Measurements from ENCODE around the gene ARL2. TPM values are rescaled to one million over a fixed set of nuclear protein-coding genes. Genes with fewer than 3 reads are reported as not detected.
"Not testable (repeated sequence)": the region's sequence is repeated elsewhere in the genome, so short reads cannot be mapped to it uniquely, and the experiment has no call there.

ARL2 gene
- total RNA-seq, result 100 to 1,000 TPM; 114 TPM

DNA sequence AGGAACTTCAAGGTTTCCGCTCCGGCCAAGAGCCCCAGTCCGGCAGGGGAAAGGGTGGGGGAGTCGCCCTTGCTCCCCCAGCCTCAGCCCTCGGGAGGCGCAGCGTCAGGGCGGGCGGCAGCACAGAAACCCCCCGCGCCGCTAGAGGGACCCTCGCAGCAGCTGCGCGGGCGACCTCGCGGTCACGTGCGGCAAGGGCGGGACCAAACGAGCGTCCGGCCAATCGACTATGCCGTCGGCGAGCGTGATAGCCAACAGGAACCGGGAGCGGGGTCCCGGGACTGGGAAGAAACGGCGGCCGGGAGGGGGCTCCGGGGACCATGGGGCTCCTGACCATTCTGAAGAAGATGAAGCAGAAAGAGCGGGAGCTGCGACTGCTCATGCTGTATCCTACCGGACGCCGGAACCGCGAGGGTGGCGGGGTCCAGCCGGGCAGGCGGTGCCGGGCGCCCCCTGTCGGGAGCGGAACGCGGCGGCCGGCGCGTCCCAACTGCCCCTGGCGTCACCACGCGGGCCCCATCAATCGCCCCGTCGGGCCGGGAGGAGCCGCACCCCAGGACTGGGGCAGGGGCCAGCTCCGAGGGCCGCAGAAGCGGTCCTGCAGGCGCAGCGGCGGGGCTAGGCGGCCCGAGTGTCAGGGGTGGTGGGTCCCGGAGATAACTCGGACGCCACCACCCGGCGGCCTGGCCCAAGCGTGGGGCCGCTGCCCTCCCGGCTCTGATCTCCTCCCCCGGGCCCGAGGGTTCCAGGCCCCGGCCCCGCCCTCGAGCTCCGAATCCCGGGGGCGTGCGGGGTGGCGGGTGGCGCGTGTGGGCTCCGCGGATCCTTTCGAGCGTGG lies at the start of gene ARL2:
Gene ARL2, plus strand, starts transcription at position 273 of the 838 bp plus-strand sequence. Its CDS starts 48 bp downstream, at position 321.
- no peaks in the 10 kb centered on the region for H3K9me3 Mint-ChIP-seq
- no peaks in the 10 kb centered on the region for H3K27me3 Mint-ChIP-seq
- peaks cover 26% of the 10 kb centered on the region for H3K36me3 Mint-ChIP-seq
- peak; percentile 92 for DNase-seq
- H3K27ac Mint-ChIP-seq, result peak within 1 kb of the TSS; percentile 97
- peaks cover 20% of the 10 kb centered on the region for H3K4me1 Mint-ChIP-seq
- peak within 1 kb of the TSS; percentile 90 for H3K4me3 Mint-ChIP-seq

DNA sequence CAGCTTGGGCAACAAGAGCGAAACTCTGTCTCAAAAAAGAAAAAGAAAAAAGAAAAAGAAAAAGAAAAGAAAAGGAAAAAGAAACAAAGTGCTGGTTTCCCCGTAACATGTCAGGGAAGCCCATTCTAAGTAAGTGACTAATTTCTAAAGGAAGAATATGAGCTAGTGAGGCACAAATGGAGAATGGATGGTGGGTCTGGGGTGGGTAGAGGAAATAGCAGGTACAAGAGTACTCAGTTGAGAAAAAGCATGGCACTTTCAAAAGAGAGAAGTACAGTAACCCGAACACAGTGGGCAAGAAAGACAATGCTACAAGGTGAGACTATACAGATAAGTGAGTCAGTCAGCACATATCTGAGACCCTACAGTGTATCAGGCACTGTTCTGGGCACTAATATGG lies 46.6 kb upstream of the ARL2 start:
- H3K27ac Mint-ChIP-seq, result peak overlapping the region; percentile 17

DNA sequence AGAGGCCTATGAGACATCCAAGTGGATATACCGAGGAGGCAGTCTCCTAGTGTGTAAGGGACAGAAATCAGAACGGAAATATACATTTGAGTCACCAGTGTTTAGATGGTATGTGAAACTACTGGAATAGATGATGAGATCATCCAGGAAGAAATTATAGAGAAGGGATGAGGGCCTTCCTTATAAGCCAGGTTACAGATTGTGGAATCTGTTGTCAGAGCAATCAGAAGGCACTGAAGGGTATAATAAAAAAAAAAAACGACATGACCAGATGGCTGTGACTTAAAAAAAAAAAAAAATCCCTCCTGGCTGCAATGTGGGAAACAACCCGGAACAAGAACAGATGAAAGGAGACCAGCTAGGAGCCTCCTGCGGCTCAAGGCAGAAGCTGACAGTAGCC lies 44.8 kb upstream of the ARL2 start:
- H3K27ac Mint-ChIP-seq, result no peak overlapping the region
- peaks cover 32% of the 10 kb centered on the region for H3K4me1 Mint-ChIP-seq
- H3K36me3 Mint-ChIP-seq, result peaks cover 3% of the 10 kb centered on the region
- peaks cover 4% of the 10 kb centered on the region for H3K27me3 Mint-ChIP-seq
- DNase-seq, result no peak
- H3K4me3 Mint-ChIP-seq, result no peak overlapping the region
- H3K9me3 Mint-ChIP-seq, result peaks cover 2% of the 10 kb centered on the region

More for the DNA sequence above, 46.6 kb upstream of the ARL2 start:
- Mint-ChIP-seq H3K27me3 (peaks cover 4% of the 10 kb centered on the region), H3K9me3 (peaks cover 2% of the 10 kb centered on the region), H3K4me3 (no peak overlapping the region), H3K36me3 (peaks cover 3% of the 10 kb centered on the region), H3K4me1 (peaks cover 32% of the 10 kb centered on the region)
- DNase-seq, result no peak

DNA sequence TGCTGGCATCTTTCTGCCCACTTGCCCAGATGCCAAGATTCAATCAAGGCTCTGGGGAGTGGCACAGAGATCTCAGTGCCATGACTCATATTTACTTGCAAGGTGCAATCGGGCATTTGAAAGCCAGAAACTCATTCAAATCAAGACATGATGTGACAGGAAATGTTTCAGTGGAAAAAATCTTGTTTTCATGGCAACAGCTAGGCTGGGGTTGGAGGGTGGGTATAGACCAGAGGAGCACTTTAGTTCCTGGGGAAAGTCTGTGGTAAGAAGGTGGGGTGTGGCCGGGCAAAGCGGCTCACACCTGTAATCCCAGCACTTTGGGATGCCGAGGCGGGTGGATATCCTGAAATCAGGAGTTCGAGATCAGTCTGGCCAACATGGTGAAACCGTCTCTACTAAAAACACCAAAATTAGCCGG lies 43.2 kb upstream of the ARL2 start:
- H3K9me3 Mint-ChIP-seq, result peaks cover 2% of the 10 kb centered on the region
- H3K36me3 Mint-ChIP-seq, result peaks cover 3% of the 10 kb centered on the region
- H3K4me1 Mint-ChIP-seq, result peaks cover 30% of the 10 kb centered on the region
- peaks cover 4% of the 10 kb centered on the region for H3K27me3 Mint-ChIP-seq
- H3K27ac Mint-ChIP-seq, result peak overlapping the region; percentile 74
- H3K4me3 Mint-ChIP-seq, result peak overlapping the region; percentile 59
- peak; percentile 38 for DNase-seq

DNA sequence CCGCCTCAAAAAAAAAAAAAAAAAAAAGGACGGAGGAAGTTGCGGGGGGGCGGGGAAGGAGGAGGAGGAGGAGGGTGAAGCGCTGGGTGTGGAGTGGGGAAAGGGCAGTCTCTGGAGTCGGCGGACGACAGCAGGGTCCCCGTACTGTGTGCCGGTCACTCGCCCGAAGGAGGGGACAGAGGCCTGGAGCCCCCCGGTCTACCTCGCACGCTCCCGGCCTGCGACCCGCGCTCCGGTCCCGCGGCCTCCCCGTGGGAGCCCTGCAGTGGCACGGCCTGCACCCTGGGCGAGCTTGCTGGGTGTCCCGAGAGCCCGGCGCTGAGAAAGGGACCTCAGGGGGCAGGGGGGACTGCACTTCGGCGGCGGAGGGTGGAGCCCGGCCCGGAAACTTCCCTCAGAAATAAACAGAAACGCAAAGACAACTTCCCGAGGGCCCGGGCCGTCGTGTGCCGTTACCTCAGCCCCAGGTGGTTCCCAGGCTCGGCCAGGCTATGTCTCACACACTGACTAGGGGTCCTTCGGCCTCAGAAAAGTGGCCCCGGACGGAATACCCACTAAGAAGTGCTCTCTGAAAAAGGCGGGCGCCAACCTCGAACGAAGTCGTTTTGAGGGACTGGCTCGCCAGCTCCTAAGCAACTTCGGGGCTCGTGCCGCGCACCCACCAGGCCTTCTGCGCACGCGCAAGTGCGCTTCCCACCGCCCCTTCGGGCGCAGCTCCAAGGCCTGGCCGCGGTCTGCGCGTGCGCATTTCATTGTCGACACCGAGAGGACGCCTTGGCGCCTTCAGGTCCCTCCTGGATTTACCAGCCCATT lies 42.3 kb upstream of the ARL2 start, which contains the start of gene MAJIN:
Gene MAJIN, minus strand, starts transcription at position 688 of the 813 bp plus-strand sequence. CDS start 12,703 bp downstream, outside the sequence.
- H3K4me3 Mint-ChIP-seq, result peak within 1 kb of the TSS; percentile 59
- H3K36me3 Mint-ChIP-seq, result peaks cover 3% of the 10 kb centered on the region
- peak within 1 kb of the TSS; percentile 74 for H3K27ac Mint-ChIP-seq
- peaks cover 4% of the 10 kb centered on the region for H3K27me3 Mint-ChIP-seq
- peak; percentile 92 for DNase-seq
- peaks cover 2% of the 10 kb centered on the region for H3K9me3 Mint-ChIP-seq
- peaks cover 30% of the 10 kb centered on the region for H3K4me1 Mint-ChIP-seq

DNA sequence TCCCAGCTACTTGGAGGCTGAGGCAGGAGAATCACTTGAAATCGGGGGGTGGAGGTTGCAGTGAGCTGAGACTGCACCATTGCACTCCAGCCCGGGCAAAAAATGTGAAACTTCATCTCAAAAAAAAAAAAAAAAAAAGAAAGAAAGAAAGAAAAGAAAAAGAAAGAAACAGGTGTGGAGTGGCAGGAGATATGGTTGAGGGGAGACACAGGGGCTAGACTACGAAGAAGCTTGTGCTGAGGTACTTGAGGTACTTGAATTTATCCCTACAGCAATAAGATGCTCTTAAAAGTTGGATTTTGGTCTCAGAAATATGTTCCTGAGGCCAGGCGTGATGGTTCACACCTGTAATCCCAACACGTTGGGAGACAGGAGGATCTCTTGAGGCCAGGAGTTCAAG lies 39.8 kb upstream of the ARL2 start:
- peaks cover 2% of the 10 kb centered on the region for H3K9me3 Mint-ChIP-seq
- H3K4me1 Mint-ChIP-seq, result peaks cover 19% of the 10 kb centered on the region
- no peak overlapping the region for H3K4me3 Mint-ChIP-seq
- no peak overlapping the region for H3K27ac Mint-ChIP-seq
- H3K36me3 Mint-ChIP-seq, result peaks cover 3% of the 10 kb centered on the region
- H3K27me3 Mint-ChIP-seq, result peaks cover 4% of the 10 kb centered on the region
- DNase-seq, result no peak

DNA sequence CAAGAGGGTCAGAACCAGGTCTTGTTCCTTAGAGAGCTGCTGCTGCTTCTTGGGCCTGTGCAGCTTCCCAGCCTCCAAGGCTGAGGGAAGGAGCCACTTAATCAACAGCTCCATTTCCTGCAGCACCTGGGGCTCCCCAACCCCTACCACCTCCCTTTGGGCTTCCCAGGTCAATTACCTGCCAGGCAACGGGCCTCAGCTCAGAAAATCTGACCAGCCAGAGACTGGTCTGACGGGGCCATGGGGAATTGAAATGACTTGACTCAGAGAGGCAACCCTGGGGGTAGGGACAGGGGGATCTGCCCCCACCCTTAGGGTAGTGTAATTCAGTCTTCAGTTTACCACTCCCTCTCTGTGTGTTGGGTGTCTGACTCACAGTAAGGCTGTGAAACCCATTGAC lies 37.3 kb upstream of the ARL2 start:
- H3K4me1 Mint-ChIP-seq, result peaks cover 3% of the 10 kb centered on the region
- no peak for DNase-seq
- H3K27ac Mint-ChIP-seq, result no peak overlapping the region
- no peaks in the 10 kb centered on the region for H3K27me3 Mint-ChIP-seq
- H3K9me3 Mint-ChIP-seq, result no peaks in the 10 kb centered on the region
- H3K36me3 Mint-ChIP-seq, result no peaks in the 10 kb centered on the region
- H3K4me3 Mint-ChIP-seq, result no peak overlapping the region

DNA sequence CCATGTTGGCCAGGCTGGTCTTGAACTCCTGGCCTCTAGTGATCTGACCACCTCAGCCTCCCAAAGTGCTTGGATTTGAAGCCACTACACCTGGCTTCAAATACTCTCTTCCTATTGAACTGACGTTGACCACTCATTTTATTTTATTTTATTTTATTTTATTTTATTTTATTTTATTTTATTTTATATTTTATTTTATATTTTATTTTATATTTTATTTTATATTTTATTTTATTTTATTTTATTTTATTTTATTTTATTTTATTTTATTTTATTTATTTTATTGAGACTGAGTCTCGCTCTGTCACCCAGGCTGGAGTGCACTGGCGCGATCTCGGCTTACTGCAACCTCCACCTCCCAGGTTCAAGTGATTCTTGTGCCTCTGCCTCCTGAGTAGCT lies 30.6 kb upstream of the ARL2 start:
- not testable (repeated sequence) for DNase-seq, H3K4me1 Mint-ChIP-seq, H3K36me3 Mint-ChIP-seq, H3K9me3 Mint-ChIP-seq, H3K27ac Mint-ChIP-seq, H3K4me3 Mint-ChIP-seq
- H3K27me3 Mint-ChIP-seq, result peaks cover 12% of the 10 kb centered on the region

DNA sequence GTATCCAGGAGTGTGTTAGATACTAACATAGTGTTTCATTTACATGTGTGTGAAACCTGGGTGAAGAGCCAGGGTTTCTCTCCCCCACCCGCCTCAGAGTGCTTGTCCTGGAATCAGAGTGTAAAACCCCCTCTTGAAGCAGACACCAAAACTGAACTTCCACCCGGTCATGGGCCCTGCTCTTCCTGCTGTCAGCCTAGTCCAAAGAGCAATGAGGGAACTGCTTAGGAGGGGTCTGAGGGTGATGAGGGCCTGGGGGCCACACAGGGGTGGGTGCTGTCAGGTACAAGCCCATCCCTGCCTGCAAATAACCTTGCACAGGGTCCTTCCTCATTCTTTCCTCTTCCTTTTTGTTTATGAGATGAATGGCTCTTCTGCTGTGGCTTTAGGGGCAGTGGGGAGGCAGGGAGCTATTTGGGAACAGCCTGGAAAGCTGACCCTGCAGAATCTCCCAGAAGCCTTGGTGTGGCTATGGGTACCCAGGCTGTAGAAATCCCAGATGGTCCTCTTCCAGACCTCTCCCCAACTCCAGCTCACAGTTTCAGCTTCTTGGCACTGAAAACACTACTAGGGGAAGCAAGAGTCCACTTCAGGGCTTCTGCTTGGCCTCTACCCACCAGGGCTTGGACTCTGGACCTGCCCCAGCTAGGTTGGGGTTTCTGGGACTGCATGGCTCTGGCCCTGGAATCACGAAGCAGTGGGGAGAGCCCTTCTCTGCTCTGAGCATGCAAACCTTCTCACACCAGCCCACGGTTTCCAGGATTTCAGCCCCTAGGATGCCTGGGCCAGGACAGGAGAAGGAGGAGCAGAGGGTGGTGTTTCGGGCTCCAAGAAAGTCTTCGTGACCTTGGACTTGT lies 25.7 kb upstream of the ARL2 start:
- Mint-ChIP-seq H3K27me3 (peaks cover 8% of the 10 kb centered on the region), H3K27ac (no peak overlapping the region), H3K4me1 (peaks cover 11% of the 10 kb centered on the region), H3K4me3 (no peak overlapping the region), H3K36me3 (no peaks in the 10 kb centered on the region), H3K9me3 (no peaks in the 10 kb centered on the region)
- DNase-seq, result no peak

DNA sequence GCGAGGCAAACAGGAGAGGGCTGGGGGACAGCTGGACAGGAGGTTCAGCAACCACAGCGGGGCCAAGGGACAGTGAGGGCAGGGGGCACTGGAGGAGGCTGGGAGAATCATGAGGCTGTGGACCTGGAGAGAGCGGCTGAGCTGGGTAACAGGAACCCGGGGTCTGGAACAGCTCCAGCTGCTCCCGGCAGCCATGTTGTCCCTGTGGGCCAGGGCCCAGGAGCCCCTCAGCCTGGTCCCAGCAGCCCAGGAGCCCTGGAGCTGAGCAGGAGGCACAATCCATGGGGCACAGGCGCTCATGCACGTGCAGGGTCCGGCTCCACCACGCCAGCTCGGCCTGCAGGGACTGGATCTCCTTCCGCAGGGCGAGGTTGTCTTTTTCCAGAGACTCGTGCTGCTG lies 24.5 kb upstream of the ARL2 start:
- Mint-ChIP-seq H3K27ac (no peak overlapping the region), H3K4me3 (no peak overlapping the region), H3K27me3 (peaks cover 9% of the 10 kb centered on the region), H3K36me3 (no peaks in the 10 kb centered on the region), H3K4me1 (peaks cover 11% of the 10 kb centered on the region), H3K9me3 (no peaks in the 10 kb centered on the region)
- no peak for DNase-seq

DNA sequence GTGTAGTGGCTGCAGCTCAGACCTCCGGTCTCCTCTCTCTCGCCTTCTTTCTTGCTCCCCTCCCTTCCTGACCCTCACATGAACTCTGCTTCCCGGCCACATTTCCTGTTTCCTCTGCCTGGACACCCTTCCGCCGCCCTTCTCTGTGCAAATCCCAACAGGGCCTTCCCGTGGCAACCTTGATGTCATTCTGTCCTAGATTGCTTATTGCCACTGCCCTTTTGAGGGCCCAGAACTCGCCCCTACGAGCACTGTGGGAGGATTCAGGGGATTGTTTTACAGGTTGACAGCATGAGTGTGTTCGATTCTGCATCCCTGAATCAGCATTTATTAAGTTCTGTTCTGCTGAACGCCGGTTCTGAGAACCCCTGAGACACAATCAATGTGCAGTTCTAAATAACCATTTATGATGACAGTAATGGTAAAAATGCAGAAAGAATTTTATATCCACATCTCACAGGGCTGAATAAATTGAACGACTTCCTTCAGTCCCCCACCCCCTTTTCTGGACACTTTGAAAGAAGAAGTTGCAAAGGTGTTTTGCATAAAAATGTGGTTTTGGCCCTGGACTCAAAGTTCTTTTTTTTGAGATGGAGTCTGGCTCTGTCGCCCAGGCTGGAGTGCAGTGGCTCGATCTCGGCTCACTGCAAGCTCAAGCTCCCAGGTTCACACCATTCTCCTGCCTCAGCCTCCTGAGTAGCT lies 23.6 kb upstream of the ARL2 start:
- no peaks in the 10 kb centered on the region for H3K36me3 Mint-ChIP-seq
- peaks cover 11% of the 10 kb centered on the region for H3K4me1 Mint-ChIP-seq
- H3K4me3 Mint-ChIP-seq, result no peak overlapping the region
- no peak overlapping the region for H3K27ac Mint-ChIP-seq
- no peak for DNase-seq
- peaks cover 7% of the 10 kb centered on the region for H3K27me3 Mint-ChIP-seq
- no peaks in the 10 kb centered on the region for H3K9me3 Mint-ChIP-seq

DNA sequence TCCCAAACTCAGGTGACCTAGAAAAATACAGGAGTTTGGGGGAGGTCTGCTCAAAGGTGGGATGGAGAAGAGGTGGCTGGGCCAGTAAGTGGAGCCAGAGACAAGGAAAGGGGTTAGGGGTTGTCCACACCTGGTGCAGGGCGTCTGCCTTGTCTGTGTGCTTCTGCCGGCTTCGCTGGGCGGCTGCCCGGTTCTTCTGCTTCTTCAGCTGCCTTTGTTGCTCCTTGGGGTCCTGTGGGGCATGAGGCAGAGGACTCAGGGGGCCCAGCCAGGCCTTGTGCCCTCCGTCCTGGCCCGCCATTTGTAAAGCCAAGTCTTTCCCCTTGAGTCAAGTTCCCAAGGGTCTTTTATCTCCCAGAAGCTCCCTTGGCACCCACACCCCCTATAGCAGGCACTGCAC lies 19.6 kb upstream of the ARL2 start:
- Mint-ChIP-seq H3K9me3 (no peaks in the 10 kb centered on the region), H3K4me1 (peaks cover 26% of the 10 kb centered on the region), H3K36me3 (no peaks in the 10 kb centered on the region), H3K27ac (no peak overlapping the region), H3K4me3 (no peak overlapping the region), H3K27me3 (peaks cover 11% of the 10 kb centered on the region)
- no peak for DNase-seq

DNA sequence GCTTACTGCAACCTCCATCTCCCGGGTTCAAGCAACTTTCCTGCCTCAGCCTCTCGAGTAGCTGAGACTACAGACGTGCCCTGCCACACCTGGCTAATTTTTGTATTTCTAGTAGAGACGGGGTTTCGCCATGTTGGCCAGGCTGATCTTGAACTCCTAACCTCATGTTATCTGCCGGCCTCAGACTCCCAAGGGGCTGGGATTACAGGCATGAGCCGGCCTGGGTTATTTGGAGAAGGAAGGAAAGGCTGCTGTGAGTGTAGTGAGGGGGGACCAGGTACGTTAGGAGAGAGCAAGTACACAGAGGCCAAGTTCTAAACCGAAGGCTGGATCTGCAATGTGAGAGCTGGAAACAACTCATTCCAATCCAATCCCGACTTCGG lies 17.6 kb upstream of the ARL2 start:
- no peak overlapping the region for H3K4me3 Mint-ChIP-seq
- peaks cover 17% of the 10 kb centered on the region for H3K4me1 Mint-ChIP-seq
- no peaks in the 10 kb centered on the region for H3K36me3 Mint-ChIP-seq
- no peak overlapping the region for H3K27ac Mint-ChIP-seq
- no peaks in the 10 kb centered on the region for H3K9me3 Mint-ChIP-seq
- DNase-seq, result no peak
- peaks cover 11% of the 10 kb centered on the region for H3K27me3 Mint-ChIP-seq

DNA sequence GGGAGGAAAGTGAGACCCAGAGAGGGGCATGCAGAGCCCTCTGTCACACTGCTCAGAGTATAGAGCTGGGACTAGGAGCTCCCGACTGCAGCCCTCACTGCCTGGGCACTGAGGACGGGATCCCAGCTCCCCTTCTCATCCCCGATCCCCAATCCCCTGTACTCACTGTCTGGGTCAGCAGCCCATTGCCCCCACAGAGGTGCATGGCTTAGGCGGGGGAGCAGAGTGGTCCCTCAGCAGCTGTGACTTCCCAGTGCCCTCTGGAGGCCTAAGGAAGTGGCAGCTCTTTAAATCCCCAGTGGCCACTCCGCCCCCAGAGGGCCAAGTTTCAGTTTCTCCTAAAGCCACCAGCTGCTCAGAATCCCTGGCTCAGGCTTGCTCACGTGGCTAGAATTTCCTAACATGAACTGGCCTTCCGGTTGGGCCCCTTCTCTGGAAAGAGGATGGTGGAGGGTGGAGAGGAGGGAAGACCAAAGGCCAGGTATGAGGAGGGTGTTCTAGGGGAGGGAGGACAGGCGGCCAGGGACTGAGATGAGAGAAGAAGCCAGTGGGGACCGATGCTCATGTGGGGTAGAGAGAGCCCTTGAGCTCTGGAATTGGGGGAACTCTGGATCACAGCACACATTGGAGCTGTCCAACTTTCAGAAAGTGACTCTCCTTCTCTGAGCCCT lies 17.1 kb upstream of the ARL2 start, which contains the start of gene BATF2:
Gene BATF2, minus strand, starts transcription at position 262 of the 671 bp plus-strand sequence. Its CDS starts 57 bp downstream, at position 205.
- Mint-ChIP-seq H3K4me1 (peaks cover 17% of the 10 kb centered on the region), H3K9me3 (no peaks in the 10 kb centered on the region), H3K27ac (peak within 1 kb of the TSS; percentile 12), H3K4me3 (peak within 1 kb of the TSS; percentile 22), H3K36me3 (no peaks in the 10 kb centered on the region), H3K27me3 (peaks cover 11% of the 10 kb centered on the region)
- peak; percentile 19 for DNase-seq

All from activated naive CD8-positive, alpha-beta T cell treated with anti-CD3 and anti-CD28 coated beads for 36 hours (primary cell).